Left ventricle myocardium inferior (tissue), 1 donor: ENCODE measurements around the gene RASSF4. TPM values are rescaled to one million over a fixed set of nuclear protein-coding genes. Genes with fewer than 3 reads are reported as not detected.

Experiments used
- DNase-seq: peaks from one replicate; pipeline ENCODE4 v3.0.0-alpha.2; 2020
- H3K27ac ChIP-seq: fragments of 200-600 bp; replicated peaks from 2 replicates; pipeline ENCODE4 v1.8.0; 2021
- H3K27me3 ChIP-seq: fragments of 200-600 bp; 2 replicates; pipeline ENCODE4 v1.8.0; 2021; ENCODE audit warnings: low read depth
- H3K36me3 ChIP-seq: fragments of 200-600 bp; 2 replicates; pipeline ENCODE4 v1.8.0; 2021
- H3K4me1 ChIP-seq: fragments of 200-600 bp; 2 replicates; pipeline ENCODE4 v1.8.0; 2021
- H3K4me3 ChIP-seq: fragments of 200-600 bp; 2 replicates; pipeline ENCODE4 v1.8.0; 2021; ENCODE audit warnings: mild to moderate bottlenecking, moderate library complexity
- H3K9me3 ChIP-seq: fragments of 200-600 bp; replicated peaks from 2 replicates; pipeline ENCODE4 v1.8.0; 2021
- intact Hi-C: fragments of 100-400 bp; cut with micrococcal nuclease; formaldehyde crosslinking; loops from one replicate; pipeline ENCODE4 v1.11.0; 2022
- total RNA-seq: library from RNA; stranded (reverse); fragmentation: NEBNext Ultra II Directional; extraction: Animal tissue kit (Norgen Biotek cat#: 25700); gene quantifications from one replicate; pipeline ENCODE4 v1.2.1, GENCODE V29; 2021
- TF ChIP-seq, protein P1 (sequence below): fragments of 200-600 bp; IDR thresholded peaks from 2 replicates; pipeline ENCODE4 v1.8.0; 2021; ENCODE audit warnings: antibody characterized with exemption, mild to moderate bottlenecking, borderline replicate concordance
- donor health status: DM: no; HTN: yes; CAD: no; lungs with severe emphysema.

RASSF4 gene
- total RNA-seq, 1 donor from 2014 or later: 103 TPM

DNA sequence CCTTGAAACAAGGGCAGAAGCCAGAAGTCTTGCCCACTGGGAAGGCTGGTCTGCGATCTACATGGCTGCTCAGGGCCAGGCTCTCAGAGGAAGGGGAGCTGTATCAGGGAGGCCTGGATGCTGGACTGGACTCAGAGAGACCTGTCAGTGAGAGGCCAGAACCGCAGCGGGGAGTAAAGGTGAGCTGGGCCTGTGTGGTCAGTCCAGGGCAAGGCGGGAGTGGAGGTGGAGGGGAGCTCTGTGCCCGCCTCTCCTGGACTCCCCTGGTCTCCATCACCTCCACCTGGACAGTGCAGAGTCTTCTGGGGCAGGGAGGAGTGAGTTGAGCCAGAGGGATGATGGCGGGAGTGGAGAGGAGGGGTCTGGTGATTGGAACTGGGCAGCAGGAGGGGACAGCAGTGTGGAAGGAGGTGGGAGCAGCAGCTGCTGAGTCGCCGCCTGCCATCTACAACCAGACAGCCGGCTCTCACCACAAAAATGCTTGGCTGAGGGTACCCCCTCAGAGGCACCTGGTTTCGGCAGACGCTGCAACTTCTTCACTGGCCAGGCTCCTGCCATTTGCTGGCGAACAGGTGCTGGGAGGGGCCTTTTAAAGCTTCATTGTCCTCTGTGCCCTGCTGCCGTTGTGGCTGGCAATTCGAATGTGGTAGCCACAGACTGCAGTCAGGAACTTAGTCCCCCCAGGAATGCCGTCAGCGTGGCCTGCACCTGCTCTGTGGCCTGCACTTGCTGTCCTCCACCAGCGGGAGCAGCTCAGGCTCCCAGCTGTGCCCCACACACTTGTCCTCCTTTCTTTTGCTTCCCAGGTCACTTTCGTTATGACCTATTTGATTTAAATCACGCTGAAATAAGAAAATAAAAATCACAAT, 3.5 kb downstream of the RASSF4 start:
- no peaks in the 10 kb centered on the region for H3K36me3 ChIP-seq
- H3K4me1 ChIP-seq: peaks cover 96% of the 10 kb centered on the region
- TF ChIP-seq, protein P1, sequence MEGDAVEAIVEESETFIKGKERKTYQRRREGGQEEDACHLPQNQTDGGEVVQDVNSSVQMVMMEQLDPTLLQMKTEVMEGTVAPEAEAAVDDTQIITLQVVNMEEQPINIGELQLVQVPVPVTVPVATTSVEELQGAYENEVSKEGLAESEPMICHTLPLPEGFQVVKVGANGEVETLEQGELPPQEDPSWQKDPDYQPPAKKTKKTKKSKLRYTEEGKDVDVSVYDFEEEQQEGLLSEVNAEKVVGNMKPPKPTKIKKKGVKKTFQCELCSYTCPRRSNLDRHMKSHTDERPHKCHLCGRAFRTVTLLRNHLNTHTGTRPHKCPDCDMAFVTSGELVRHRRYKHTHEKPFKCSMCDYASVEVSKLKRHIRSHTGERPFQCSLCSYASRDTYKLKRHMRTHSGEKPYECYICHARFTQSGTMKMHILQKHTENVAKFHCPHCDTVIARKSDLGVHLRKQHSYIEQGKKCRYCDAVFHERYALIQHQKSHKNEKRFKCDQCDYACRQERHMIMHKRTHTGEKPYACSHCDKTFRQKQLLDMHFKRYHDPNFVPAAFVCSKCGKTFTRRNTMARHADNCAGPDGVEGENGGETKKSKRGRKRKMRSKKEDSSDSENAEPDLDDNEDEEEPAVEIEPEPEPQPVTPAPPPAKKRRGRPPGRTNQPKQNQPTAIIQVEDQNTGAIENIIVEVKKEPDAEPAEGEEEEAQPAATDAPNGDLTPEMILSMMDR: peak; percentile 53
- no peak for DNase-seq
- H3K4me3 ChIP-seq: peak overlapping the region; percentile 85
- intact Hi-C loops: no loop called here
- no peaks in the 10 kb centered on the region for H3K27me3 ChIP-seq
- H3K9me3 ChIP-seq: no peaks in the 10 kb centered on the region
- H3K27ac ChIP-seq: peak overlapping the region; percentile 96

DNA sequence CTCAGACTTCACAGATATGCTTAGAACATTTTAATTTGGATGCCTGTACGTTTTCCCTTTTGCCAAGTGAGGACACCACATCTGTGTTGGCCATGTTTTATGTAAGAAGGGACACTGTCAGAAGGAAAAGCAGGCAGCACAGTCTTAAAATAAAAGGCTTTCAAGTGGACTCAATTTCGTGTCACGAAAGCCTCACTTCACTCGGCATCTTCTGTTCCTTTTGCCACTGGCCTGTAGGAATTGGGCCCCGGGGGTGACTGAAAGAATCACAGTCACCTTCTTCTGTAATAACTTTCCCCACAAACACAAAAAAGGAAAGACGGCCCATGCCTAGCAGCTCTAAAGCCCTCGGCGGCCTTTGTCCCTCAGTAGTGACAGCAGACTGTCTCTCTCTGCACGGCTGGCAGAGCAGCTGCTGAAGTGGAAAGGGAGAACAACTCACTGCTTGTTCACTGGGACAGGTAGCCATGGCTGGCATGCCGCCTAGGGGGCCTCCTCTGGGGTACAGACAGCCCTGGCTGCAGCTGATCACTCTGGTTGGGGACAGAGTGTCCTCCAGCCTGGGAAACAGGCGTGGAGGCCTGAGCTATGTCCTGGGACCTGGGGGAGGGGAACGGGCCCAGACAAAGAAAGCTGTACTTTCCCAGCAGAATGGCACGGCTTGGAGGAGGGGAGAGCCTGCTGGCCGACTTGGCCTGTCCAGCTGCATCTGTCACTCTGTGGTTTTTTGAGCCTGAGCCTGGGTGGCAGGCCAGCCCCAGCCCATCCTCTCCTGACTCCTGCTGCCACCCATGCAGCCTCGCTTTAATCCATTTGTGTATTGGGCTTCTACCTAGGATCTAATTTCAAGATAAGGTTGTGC, 4.4 kb downstream of the RASSF4 start:
- Histone ChIP-seq H3K4me1 (peaks cover 96% of the 10 kb centered on the region), H3K9me3 (no peaks in the 10 kb centered on the region), H3K27ac (peak overlapping the region; percentile 96), H3K27me3 (no peaks in the 10 kb centered on the region), H3K4me3 (peak overlapping the region; percentile 85), H3K36me3 (no peaks in the 10 kb centered on the region)
- TF ChIP-seq, protein P1: no peak
- DNase-seq: peak; percentile 90
- intact Hi-C loops: no loop called here

DNA sequence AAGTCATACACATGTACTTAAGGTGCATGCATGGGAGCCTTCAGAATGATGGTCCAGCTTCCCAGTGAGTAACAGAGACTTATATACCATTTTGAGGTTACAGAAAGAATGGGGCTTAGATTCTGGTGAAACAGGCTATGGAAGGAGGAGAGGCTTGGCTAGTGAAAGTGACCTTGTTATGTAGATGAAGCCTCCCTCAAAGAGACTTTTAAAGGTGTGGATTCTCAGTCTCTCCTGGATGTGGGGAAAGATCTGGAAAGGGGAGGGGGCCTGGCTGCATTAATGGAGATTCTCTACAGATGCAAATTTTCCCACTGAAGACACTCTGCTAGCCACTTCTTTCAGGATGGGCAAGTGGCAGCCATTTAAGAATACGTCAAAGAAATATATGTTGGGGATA, 5.5 kb downstream of the RASSF4 start:
- H3K4me3 ChIP-seq: peak overlapping the region; percentile 85
- DNase-seq: no peak

DNA sequence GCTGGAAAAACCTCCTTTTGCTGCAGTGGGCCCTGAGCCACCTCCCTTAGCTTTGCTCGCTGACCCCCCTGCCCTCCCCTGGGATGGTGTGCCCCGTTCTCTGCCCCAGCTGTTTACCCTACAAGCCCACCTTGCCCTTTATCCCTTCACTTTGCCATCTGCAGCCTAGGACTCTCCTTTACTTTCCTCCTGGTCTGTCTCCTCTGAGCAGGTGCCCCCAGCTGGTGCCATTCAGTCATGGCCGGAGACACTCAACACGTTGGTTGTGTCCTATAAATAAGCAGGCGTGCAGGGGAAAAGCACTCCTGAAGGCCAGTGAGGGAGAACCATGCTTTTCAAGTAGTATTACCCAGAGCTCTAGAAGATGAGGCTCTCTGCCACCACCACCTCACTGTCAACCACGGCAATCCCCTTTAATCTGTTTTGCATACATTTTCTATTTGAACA, 6.1 kb downstream of the RASSF4 start:
- H3K4me3 ChIP-seq: peak overlapping the region; percentile 85
- peak overlapping the region; percentile 96 for H3K27ac ChIP-seq
- TF ChIP-seq, protein P1: peak; percentile 37
- peaks cover 100% of the 10 kb centered on the region for H3K4me1 ChIP-seq
- peaks cover 14% of the 10 kb centered on the region for H3K36me3 ChIP-seq
- intact Hi-C loops: no loop called here
- no peaks in the 10 kb centered on the region for H3K27me3 ChIP-seq
- H3K9me3 ChIP-seq: no peaks in the 10 kb centered on the region
- DNase-seq: no peak

More for the DNA sequence above, 5.5 kb downstream of the RASSF4 start:
- intact Hi-C loops: no loop called here
- Histone ChIP-seq H3K36me3 (peaks cover 8% of the 10 kb centered on the region), H3K27ac (peak overlapping the region; percentile 96), H3K9me3 (no peaks in the 10 kb centered on the region), H3K27me3 (no peaks in the 10 kb centered on the region), H3K4me1 (peaks cover 100% of the 10 kb centered on the region)
- TF ChIP-seq, protein P1: no peak

DNA sequence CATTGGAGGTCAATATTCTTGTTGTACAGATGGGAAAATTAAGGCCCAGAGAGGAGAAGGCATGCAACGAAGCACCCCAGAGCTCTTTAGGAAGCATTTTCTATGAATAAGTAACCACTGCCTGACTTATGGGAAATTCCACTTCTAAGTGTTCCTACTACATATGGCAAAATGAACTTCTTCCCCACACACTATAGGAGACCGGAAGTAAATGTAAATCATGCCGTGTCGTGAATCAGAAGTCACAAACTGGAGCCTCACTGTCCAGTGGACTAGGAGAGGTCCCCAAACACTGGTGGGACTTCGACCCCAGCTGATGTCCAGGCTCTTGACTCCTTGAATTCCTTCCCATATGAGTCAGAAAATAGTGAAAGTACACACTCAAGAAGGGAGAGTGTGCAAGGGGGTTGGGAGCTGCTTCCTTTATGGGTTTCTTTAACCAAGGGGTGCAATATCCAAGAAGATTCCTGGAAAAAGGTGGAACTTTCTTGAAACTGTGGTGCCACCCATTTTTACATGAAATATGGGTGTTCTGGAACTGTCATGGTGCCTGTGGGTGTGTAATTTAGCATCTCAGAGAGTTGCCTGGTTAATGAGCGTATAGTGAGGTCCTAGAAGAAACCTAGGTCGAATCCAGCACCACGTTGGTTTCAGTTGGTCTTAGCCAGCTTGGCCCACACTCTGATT, 6.7 kb downstream of the RASSF4 start:
- H3K4me3 ChIP-seq: peak overlapping the region; percentile 85
- peaks cover 20% of the 10 kb centered on the region for H3K36me3 ChIP-seq
- DNase-seq: no peak
- no peaks in the 10 kb centered on the region for H3K9me3 ChIP-seq
- no peaks in the 10 kb centered on the region for H3K27me3 ChIP-seq
- H3K4me1 ChIP-seq: peaks cover 99% of the 10 kb centered on the region
- peak overlapping the region; percentile 96 for H3K27ac ChIP-seq
- TF ChIP-seq, protein P1: no peak
- intact Hi-C loops: no loop called here
